ENCODE results near the gene FAM222B.
A peak's percentile ranks its signal among the peaks of the same experiment; 100 is the strongest.
"Not testable (repeated sequence)": the region's sequence is repeated elsewhere in the genome, so short reads cannot be mapped to it uniquely, and the experiment has no call there.

FAM222B gene

GRCh38 chr17:28839221-28839620 lies 3.4 kb downstream of the FAM222B start:
- DNase-seq (ENCODE audit: low spot score) = no peak

- not testable (repeated sequence) for DNase-seq (ENCODE audit: low spot score)
Measured at GRCh38 chr17:28836541-28836940, 6.0 kb downstream of the FAM222B start.

DNA sequence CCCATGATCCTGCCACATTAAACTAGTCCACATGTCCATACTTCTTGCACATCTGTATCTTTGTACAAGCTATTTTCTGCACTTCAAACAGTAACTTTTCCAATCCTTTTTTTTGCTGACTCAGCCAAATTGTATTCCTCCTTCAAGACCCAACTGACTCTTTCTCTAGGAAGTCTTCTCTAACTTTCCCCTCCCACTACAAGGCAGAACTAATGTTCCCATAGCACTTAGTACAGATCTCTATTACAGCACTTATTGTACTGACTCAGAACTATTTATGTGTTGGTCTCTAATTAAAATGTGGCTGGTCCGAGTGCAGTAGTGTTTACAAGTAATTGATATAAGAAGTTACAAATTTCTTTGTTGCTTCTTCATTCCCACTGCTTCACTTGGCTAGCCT lies 8.2 kb downstream of the FAM222B start:
- DNase-seq (ENCODE audit: low spot score) = no peak

DNA sequence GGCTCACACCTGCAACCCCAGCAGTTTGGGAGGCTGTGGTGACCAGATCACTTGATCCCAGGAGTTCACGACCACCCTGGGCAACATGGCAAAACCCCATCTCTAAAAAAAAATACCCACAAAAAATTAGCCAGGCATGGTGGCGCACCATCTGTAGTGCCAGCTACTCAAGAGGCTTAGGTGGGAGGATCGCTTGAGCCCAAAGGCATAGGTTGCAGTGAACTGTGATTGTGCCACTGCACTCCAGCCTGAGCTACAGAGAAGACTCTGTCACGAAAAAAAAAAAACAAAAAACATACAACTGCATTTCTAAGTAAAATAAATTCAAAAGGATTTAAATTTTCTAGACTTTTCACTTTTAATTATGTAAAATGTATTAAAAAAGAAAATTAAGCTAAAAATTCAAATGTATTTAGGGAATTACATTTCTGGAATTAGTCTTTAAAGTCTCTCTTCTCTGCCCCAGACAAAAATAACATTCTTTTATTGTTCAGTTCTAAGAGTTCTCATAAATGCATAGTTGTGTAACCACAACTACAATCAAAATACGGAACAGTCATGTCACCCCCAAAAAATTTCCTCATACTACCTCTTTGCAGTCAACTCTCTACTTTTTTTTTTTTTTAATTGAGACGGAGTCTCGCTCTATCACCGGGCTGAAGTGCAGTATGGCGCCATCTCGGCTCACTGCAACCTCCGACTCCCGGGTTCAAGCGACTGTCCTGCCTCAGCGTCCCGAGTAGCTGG lies 14.1 kb downstream of the FAM222B start:
- no peak for DNase-seq (ENCODE audit: low spot score)

- DNase-seq (ENCODE audit: low spot score) = no peak
Measured at GRCh38 chr17:28827672-28828071, 14.9 kb downstream of the FAM222B start.

DNA sequence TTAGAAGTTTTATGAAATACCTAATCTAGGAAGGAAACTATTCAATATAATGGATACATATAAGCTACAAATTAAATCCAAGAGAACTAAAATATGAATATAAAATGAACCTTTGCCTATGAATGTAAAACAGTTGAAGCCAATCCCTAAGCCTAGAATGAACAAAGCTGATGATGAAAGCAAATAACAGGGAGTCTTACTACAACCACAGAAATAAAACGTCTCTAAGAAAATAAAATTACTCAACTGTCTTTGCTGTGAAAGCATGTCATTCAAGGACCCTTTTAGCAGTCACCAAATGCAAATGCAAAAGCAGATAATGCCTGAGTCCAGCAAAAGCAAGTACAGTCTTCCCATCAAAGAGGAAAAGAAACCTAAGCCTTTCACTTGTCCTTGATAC lies 23.0 kb downstream of the FAM222B start:
- no peak for DNase-seq (ENCODE audit: low spot score)

DNA sequence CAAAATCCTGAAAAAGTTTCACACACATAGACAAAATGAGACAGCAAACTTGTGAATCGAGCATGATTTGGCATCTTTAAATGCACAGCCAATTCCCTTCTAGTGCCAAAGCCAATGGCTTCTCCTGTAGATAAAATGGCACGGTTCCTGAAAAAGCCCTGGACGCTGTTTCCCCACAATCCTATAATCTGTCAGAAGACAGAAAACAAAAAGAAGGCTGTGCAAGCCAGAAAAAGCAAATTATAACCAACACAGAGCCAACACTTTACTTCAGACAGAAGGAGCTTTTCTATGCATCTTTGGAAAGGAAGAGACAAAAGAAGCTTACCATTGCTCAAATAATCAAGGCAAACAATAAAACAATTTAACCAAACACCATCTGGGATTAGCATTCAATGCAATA lies 23.8 kb downstream of the FAM222B start:
- DNase-seq (ENCODE audit: low spot score) = no peak

GRCh38 chr17:28816540-28816939 lies 26.1 kb downstream of the FAM222B start:
- no peak for DNase-seq (ENCODE audit: low spot score)

DNA sequence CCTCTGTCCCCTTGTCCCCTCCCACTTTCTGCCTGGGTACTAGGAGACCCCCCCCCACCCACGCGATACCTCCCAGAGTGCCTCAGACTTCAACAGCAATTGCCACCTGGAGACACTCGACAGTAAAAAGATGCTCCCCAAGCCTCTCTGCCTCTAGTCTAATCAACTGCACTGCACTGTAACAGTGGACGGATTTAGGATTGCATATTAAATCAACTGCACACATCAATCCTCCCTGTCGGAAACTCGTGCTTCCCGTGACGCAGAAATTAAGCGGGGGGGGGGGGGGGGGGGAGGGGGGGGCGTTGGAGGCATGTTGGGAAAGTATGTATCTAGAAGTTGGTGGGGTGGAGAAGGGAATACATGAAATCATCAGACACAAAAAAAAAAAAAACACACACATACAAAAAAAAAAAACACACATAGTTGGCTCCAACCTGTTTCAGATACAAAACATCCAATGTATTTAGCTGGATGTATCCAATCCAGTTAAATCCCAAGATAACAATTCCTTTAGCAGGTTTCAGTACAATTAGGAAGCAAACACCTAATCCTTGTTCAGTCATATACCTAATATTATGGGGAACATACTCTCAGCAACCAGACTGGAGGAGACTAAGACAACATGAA lies 29.7 kb downstream of the FAM222B start:
- DNase-seq (ENCODE audit: low spot score) = no peak

DNA sequence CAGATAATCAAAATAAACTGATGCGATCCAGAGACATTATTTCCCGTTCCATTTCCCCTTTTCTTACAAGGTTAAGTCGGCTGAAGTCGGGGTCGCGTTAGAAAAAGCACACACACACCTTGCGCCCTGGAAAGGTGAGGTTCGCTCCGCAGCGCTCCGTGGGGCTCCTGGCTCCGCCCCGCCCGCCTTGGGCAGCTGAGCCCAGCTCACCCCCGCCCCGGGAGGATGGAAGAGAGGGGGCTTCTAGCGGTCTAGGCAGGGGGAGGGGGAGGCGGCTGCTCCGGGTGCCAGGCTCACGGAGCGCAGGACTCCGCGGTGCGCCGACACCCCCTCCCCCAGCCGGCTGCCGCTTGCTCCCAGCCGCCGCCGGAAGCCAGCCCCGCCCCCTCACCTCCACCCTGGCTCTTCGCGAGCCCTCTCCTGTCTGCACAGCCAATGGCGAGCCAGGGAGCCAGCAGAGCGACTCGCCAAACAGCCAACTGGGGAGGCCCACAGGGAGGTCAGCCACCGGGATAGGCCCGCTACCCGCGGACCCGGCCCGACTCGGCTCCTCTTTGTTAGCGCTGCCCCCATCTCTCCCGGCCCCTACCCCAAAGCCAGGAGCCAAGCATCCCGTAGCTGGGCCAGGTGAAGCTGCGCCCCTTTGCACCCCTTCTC lies 30.4 kb downstream of the FAM222B start:
- DNase-seq (ENCODE audit: low spot score) = peak; percentile 98

GRCh38 chr17:28811651-28812090 lies 30.9 kb downstream of the FAM222B start:
- DNase-seq (ENCODE audit: low spot score) = no peak

GRCh38 chr17:28810437-28810836 lies 32.2 kb downstream of the FAM222B start:
- no peak for DNase-seq (ENCODE audit: low spot score)

- no peak for DNase-seq (ENCODE audit: low spot score)
Measured at GRCh38 chr17:28807925-28808634, 34.5 kb downstream of the FAM222B start.

GRCh38 chr17:28796062-28796461 lies 46.5 kb downstream of the FAM222B start:
- DNase-seq (ENCODE audit: low spot score) = no peak

GRCh38 chr17:28794846-28795441 lies 47.6 kb downstream of the FAM222B start:
- DNase-seq (ENCODE audit: low spot score) = not testable (repeated sequence)

DNA sequence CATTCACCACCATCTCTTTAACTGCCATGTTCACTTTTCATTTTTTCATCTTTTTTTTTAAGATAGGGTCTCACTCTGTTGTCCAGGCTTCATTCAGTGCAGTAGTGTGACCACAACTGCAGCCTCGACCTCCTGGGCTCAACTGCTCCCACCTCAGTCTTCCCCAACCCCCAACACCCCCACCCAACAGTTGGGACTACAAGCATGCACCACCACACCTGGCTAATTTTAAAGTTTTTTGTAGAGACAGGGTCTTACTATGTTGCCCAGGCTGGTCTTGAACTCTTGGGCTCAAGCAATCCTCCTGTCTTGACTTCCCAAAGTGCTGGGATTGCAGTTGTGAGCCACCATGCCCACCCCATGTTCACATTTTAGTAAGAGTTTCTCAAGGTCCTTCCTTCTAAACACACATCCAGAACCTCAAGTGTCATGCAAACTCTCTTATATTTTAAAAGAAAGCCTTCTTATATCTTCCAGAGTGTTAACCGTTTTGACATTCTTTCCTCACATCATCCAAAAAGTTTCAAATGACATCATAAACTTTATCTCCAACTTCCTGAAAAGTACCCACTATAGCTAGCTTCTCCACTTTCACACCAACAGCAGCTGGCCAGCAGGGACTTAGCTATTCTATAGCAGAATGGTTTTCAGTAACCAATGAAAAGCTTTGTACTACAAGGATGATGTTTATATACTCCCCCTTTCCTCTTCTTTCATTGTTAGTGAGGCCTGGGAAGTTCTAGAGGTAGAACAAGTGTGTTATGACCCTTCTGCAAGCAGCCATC lies 49.5 kb downstream of the FAM222B start:
- DNase-seq (ENCODE audit: low spot score) = no peak

GRCh38 chr17:28788100-28788499 lies 54.5 kb downstream of the FAM222B start:
- DNase-seq (ENCODE audit: low spot score) = no peak

DNA sequence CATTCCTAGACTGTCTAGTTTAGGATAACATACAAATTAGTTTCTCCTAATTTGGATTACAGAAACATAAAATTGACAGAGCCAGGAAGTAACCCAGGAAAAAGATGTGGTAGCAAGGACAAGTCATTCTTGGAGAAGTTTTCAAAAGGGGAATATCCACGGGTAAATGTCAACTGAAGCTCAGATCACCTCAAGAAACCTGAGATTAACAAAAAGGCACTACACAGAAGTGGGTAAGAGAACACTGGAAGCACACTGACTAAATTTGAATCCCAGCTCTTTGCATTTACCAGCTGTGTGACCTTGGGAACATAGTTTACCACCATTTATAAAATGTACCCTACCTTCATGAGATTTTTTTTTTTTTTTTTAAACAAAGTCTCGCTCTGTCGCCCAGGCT lies 59.4 kb downstream of the FAM222B start:
- DNase-seq (ENCODE audit: low spot score) = no peak

GRCh38 chr17:28779601-28780000 lies 63.0 kb downstream of the FAM222B start:
- DNase-seq (ENCODE audit: low spot score) = not testable (repeated sequence)

DNA sequence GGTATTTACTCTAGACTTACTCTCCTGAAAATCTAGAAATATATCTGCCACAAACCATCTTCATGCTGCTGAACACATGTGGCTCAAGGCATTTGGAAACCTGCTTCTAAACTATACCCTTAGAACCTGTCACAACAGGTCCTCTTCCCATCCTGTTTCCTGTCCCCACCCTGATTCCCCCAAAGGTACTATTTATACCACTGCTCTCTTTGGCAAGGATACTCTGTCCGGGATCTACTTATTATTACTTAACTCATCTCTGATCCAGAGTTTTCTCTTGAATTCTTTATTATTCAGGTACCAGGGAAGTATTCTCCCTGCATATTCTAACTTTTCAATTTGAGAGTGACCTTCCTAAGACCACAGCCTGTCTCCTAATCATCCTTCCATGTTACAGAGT lies 65.4 kb downstream of the FAM222B start:
- no peak for DNase-seq (ENCODE audit: low spot score)

DNA sequence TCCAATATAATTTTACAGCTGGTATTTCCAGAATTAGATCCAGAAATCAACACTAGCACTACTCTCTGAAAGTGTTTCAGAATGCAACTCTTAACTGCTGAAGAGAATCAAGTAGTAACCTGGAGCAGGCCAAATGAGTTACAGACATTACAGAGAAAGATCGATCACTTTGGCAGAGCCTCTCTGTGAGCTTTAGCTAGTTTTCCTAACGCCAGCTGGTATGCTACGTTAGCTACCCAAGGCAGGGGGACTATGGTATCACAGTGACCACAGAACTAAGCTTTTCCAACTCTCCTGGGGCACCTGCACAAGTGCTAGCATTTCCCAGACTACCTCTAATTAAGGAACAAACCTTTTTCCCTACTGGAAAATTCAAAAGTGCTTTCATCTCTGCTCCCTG lies 68.4 kb downstream of the FAM222B start:
- DNase-seq (ENCODE audit: low spot score) = no peak

All from HuH-7.5 (cell line).